Measurements from ENCODE around the gene RHEB.
"Not testable (repeated sequence)": the region's sequence is repeated elsewhere in the genome, so short reads cannot be mapped to it uniquely, and the experiment has no call there.

RHEB gene, protein sequence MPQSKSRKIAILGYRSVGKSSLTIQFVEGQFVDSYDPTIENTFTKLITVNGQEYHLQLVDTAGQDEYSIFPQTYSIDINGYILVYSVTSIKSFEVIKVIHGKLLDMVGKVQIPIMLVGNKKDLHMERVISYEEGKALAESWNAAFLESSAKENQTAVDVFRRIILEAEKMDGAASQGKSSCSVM

DNA sequence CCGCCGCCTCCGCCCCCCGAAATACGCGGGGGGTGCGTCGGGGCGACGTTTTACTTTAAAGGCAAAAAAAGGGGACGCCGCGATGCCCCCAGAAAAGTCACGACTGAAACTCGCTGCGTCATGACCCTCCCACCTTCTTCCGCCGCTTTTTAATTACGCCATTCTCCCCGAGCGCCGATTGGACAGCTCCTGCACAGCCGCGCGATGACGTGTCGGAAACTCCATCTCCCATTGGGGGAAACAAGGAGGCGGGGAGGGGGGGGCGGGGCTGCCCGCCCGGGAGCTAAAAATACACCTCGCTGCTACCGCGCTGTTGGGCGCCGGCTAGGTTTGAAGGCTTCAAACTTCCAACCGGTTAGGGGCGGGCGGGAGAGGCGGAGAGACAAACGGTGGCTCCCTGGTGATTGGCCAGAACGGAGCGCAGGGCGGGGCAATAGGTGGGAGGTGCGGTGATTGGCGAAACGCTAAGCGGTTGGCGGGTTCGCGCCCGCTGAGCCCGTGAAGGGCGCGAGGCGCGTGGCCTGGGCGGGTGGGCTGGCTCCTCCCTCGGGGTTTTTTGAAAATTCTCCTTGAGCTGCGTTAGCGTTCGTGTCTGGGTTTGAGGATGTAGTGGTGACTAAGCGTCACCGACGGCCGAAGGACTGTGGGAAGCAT, at the start of gene RHEB:
Gene RHEB, minus strand, starts transcription at position 131 of the 654 bp plus-strand sequence. CDS start 384 bp downstream, outside the sequence.
- peak; percentile 99 for DNase-seq (ENCODE audit: low read depth)

DNA sequence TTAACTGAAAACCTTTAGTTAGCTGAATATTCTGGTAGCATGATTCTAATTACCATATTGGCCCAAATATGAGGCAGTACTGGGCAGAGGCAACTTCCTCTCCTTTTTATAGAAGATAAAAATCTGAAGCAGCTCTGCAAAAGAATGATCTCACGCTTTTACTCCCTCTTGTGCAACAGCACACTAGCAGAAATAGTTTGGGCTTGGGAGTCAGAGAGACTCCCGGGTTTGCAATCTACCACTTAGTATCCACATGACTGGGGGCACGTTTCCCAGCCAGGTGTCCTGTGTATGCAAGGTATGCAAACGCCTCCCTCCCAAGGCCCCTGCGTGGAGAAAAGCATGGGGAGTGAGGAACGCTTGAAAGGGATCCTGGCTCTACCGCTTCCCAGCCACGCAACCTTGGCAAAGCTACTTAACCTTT, 47.2 kb upstream of the RHEB start:
- peak; percentile 61 for DNase-seq (ENCODE audit: low read depth)

- DNase-seq (ENCODE audit: low read depth), result peak; percentile 17
Observed at GRCh38 chr7:151565541-151565940, 45.8 kb upstream of the RHEB start.

GRCh38 chr7:151560243-151560642, 40.5 kb upstream of the RHEB start:
- no peak for DNase-seq (ENCODE audit: low read depth)

DNA sequence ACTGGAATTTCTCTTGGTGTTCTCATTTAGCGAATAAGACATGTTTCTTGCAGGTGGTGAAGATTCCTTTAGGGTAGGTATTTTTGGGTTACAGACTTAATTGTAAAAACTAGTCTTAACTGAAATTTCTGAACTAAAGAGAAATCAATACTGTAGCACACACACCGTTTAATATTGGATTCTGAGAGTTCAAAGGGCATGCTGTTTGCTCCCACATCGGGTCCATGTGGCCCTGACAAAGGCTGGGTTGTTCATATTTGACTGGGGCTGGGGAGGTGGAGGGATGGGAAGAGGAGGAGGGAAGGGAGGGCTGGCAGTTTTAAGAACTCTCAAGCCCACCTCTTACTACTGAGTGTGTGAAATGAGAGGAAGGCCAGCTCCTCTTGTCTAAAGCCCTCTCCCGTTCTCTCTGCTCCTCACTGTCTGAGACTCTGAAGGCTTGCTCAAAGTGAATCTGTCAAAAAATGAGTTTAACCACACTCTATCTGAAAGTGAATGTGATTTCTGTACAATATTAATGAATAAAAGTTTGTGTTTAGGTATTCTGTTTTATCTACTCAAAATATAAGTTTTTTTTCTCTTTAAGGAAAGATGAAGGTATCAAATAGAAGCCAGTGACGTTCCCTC, 40.0 kb upstream of the RHEB start:
- no peak for DNase-seq (ENCODE audit: low read depth)

DNA sequence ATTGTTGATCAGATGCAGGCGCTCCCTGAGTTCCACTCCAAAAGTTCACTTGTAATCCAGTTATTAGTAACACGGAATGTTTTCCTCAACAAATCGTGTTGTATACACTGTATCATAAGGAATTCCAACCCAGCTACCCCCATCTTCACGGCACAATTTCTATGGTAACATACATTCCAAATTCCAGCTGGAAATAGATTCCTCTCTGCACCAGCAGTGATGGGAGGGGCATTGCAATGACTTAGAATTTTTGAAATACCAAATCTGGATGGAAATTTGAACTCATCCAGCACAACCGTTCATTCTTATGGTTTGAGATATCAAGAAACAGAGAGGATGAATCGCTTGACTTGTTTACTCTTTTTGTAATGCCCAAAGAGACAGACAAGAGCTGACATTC, 38.9 kb upstream of the RHEB start:
- DNase-seq (ENCODE audit: low read depth), result no peak

- no peak for DNase-seq (ENCODE audit: low read depth)
Observed at GRCh38 chr7:151556592-151556991, 36.9 kb upstream of the RHEB start.

- no peak for DNase-seq (ENCODE audit: low read depth)
Observed at GRCh38 chr7:151553356-151553755, 33.7 kb upstream of the RHEB start.

DNA sequence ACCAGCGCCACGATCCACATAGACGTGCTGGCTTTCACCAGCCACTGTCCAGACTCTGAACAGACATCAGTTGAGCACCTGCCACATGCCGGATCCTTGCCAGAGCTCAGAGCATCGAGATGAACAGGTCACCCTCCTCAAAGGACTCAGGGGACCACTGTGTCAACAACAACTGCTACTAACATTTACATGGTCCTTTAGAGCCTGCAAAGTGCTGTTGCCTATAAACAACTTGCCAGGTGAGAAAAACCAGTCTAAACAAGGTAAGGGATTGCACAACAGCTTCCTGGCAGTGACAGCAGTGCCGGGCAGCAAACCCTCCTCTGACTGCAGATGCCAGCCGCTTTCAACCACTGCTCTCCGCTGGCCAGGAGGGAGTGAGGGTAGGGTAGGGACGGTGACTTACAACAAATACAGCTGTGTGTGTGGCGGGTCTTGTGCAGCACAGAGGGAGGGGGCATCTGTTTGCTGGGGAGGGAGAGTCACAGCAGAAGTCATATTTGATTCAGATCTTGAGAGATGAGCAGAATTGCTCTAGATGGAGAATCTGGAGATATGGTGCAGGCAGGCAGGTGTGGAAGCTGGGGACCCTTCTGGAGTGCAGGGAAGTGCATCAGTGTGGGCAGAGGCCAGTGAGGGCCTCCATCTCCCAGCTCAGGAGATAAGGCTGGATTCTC, 32.8 kb upstream of the RHEB start:
- no peak for DNase-seq (ENCODE audit: low read depth)

- no peak for DNase-seq (ENCODE audit: low read depth)
Observed at GRCh38 chr7:151551820-151552219, 32.1 kb upstream of the RHEB start.

- DNase-seq (ENCODE audit: low read depth), result no peak
Observed at GRCh38 chr7:151550656-151551286, 31.1 kb upstream of the RHEB start.

DNA sequence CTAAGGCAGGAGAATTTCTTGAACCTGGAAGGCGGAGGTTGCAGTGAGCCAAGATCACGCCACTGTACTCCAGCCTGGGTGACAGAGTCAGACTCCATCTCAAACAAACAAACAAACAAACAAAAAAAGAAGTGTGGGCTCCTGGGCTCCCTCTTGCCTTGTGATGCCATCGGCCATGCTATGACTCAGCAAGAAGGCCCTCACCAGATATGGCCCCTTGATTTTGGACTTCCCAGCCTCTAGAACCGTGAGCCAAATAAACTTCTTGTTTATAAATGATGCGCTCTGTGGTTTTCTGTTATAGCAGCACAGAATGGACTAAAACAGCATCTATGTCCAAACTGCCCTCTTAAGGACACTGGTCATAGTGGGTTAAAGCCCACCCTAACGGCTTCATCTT, 29.9 kb upstream of the RHEB start:
- no peak for DNase-seq (ENCODE audit: low read depth)

GRCh38 chr7:151549083-151549482, 29.4 kb upstream of the RHEB start:
- no peak for DNase-seq (ENCODE audit: low read depth)

DNA sequence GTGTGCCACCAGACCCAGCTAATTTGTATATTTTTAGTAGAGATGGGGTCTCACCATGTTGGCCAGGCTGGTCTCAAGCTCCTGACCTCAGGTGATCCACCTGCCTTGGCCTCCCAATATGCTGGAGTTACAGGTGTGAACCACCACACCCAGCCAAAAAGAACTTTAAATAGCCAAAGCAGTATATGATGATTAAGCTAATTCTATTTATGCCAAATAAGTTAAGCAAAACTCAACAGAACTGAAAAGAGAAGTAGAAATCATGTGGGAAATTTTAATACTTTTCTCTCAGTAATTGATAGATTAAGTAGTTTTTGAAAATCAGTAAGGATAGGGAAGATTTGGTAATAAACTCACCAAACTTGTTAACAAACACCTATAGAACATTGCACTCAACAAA, 24.5 kb upstream of the RHEB start:
- no peak for DNase-seq (ENCODE audit: low read depth)

DNA sequence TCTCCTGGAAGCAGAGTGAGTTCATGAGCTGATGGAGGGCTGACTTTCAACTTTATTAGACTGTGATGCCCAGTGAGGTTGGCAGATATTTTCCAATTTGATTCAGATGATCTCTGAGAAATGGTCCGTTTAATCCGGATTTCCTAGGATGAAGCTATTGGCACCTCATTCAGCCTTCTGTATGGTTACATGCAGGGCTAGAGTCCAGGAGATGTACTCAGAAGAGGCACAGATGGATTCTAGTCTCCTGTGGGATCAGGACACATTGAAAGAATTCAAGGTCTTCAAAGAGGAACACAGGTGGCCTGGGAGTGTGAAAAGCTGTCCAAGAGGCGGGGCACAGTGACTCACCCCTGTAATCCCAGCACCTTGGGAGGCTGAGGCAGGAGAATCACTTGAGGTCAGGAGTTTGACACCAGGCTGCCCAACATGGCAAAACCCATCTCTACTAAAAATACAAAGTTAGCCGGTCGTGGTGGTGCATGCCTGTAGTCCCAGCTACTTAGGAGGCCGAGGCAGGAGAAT, 23.0 kb upstream of the RHEB start:
- no peak for DNase-seq (ENCODE audit: low read depth)

- no peak for DNase-seq (ENCODE audit: low read depth)
Observed at GRCh38 chr7:151541709-151542499, 22.2 kb upstream of the RHEB start.

GRCh38 chr7:151540146-151540545, 20.5 kb upstream of the RHEB start:
- DNase-seq (ENCODE audit: low read depth), result no peak

DNA sequence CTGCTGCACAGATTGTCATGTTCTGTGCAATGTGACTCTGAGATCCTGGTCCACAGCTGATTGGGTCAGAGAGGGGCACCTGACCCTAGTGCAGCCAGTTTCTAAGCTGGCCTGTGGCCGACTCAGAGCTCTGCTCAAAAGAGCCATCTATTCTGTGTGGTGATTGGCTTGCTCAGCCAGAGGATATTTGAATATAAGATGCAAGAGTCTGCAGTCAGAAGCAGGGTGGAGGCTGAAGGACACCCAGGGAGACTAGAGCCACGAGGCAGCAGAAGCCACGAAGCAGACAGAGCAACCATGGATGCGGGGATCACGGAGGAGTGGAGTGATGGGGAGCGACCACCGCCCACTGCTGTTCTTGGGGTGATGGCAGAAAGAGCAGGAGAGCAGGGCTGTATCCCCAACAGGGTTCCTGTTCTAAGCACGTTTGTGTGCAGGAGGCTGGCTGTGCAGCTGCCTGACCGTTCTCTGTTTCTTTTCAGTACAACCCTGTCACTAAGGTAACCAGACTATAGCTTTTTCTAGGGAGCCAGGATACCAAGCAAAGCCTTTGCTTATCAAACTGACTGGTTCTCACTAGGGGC, 19.5 kb upstream of the RHEB start:
- DNase-seq (ENCODE audit: low read depth), result no peak

GRCh38 chr7:151537818-151538561, 18.3 kb upstream of the RHEB start:
- no peak for DNase-seq (ENCODE audit: low read depth)

DNA sequence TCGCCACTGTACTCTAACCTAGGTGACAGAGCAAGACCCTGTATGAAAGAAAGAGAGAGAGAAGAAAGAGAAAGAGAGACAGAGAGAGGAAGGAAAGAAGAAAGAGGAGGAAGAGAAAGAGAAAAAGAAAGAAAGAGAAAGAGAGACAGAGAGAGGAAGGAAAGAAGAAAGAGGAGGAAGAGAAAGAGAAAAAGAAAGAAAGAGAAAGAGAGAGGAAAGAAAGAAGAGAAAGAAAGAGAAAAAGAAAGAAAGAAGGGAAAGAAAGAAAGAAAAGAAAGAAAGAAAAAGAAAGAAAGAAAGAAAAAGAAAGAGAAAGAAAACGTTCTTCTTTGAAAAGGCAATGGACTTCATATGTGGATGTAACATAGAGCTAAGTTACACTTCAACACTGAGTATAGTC, 16.5 kb upstream of the RHEB start:
- DNase-seq (ENCODE audit: low read depth), result not testable (repeated sequence)

All from GM04504 (cell line).